H1 (cell line): ENCODE results near the gene ALS2CL. TPM values are rescaled to one million over a fixed set of nuclear protein-coding genes. Genes with fewer than 3 reads are reported as not detected.

Experiments used
- CTCF ChIA-PET: fragments of 300-600 bp; sonication (Branson Sonifier 250); formaldehyde crosslinking; loops from one replicate; lab custom pipeline; 2021; ENCODE audit not compliant: partially characterized antibody; lab: Charles Lee
- POLR2A ChIA-PET: fragments of 300-600 bp; sonication (Branson Sonifier 250); formaldehyde crosslinking; loops from one replicate; lab custom pipeline; 2021; ENCODE audit warnings: inconsistent platforms; ENCODE audit not compliant: partially characterized antibody; lab: Charles Lee
- DNase-seq, 2 experiments: peaks; one replicate each; pipeline versions ENCODE4 v3.0.0 to v3.0.0-alpha.2; 2010 to 2022; ENCODE audit warnings: low spot score in 2 of 2, low read depth in 1 of 2, mixed read lengths in 1 of 2
- FAIRE-seq: peaks from 2 replicates; lab custom pipeline; 2011; peaks lifted over from hg19 to GRCh38; lab: Jason Lieb, UNC
- H2AFZ ChIP-seq: 2 replicates; pipeline ENCODE4 v1.8.1; 2012; ENCODE audit warnings: low read length, inconsistent platforms
- H2AK5ac ChIP-seq: 2 replicates; pipeline ENCODE4 v1.6.1; 2013; ENCODE audit warnings: low read depth, low read length
- H2BK120ac ChIP-seq: replicated peaks from 2 replicates; pipeline ENCODE3; 2013; ENCODE audit warnings: low read depth, low read length, inconsistent platforms
- H2BK12ac ChIP-seq: 2 replicates; pipeline ENCODE4 v1.6.1; 2013; ENCODE audit warnings: low read depth, low read length
- H2BK15ac ChIP-seq: 2 replicates; pipeline ENCODE4 v1.6.1; 2013; ENCODE audit warnings: low read length
- H2BK20ac ChIP-seq: 2 replicates; pipeline ENCODE4 v1.6.1; 2013; ENCODE audit warnings: low read length
- H2BK5ac ChIP-seq: 2 replicates; pipeline ENCODE4 v1.6.1; 2013; ENCODE audit warnings: low read depth, low read length
- H3K14ac ChIP-seq: 2 replicates; pipeline ENCODE4 v1.6.1; 2013; ENCODE audit warnings: inconsistent platforms; ENCODE audit not compliant: insufficient read length
- H3K18ac ChIP-seq: 2 replicates; pipeline ENCODE4 v1.6.1; 2013; ENCODE audit warnings: low read length; ENCODE audit errors: extremely low read depth
- H3K23ac ChIP-seq: 2 replicates; pipeline ENCODE4 v1.6.1; 2013; ENCODE audit warnings: inconsistent platforms; ENCODE audit not compliant: insufficient read length
- H3K23me2 ChIP-seq: 2 replicates; pipeline ENCODE4 v1.6.1; 2013; ENCODE audit warnings: low read depth, low read length
- H3K27ac ChIP-seq: 2 replicates; pipeline ENCODE4 v1.6.1; 2011; ENCODE audit warnings: low read depth, low read length, inconsistent platforms
- H3K27me3 ChIP-seq, 4 experiments: replicated peaks in 1 of 4; 1 replicate in 1 of 4; 2 replicates in 3 of 4; pipeline versions ENCODE4 v1.6.1 to v1.8.1; 2011 to 2013; ENCODE audit warnings: low read length in 3 of 4, mild to moderate bottlenecking in 3 of 4, inconsistent platforms in 2 of 4, mixed read lengths in 2 of 4, moderate library complexity in 1 of 4; ENCODE audit not compliant: control insufficient read depth in 3 of 4, insufficient read depth in 3 of 4; ENCODE audit errors: extremely low read depth in 1 of 4
- H3K36me3 ChIP-seq, 4 experiments: 2 replicates each; pipeline versions ENCODE4 v1.6.1 to v1.8.1; 2011 to 2013; ENCODE audit warnings: mild to moderate bottlenecking in 4 of 4, low read length in 3 of 4, moderate library complexity in 2 of 4, control low read depth in 1 of 4, inconsistent platforms in 1 of 4; ENCODE audit not compliant: insufficient read depth in 4 of 4, control insufficient read depth in 2 of 4
- H3K4ac ChIP-seq: replicated peaks from 2 replicates; pipeline ENCODE3; 2013; ENCODE audit warnings: low read length, low read depth, mixed read lengths, inconsistent platforms; ENCODE audit not compliant: insufficient read length
- H3K4me1 ChIP-seq, 4 experiments: replicated peaks in 1 of 4; 1 replicate in 1 of 4; 2 replicates in 3 of 4; pipeline versions ENCODE4 v1.6.1 to v1.8.1; 2011 to 2013; ENCODE audit warnings: low read length in 3 of 4, inconsistent platforms in 2 of 4, mixed read lengths in 1 of 4; ENCODE audit not compliant: insufficient read depth in 4 of 4, control insufficient read depth in 3 of 4
- H3K4me2 ChIP-seq, 2 experiments: 2 replicates each; pipeline versions ENCODE4 v1.6.1 to v1.8.1; 2011 to 2013; ENCODE audit warnings: low read depth in 2 of 2, low read length in 2 of 2, control low read depth in 1 of 2, inconsistent platforms in 1 of 2, mild to moderate bottlenecking in 1 of 2; ENCODE audit not compliant: insufficient read depth in 1 of 2
- H3K4me3 ChIP-seq, 4 experiments: fragments of 200-600, 300-600 bp in 1 of 4; sonication (generic), shearing (Covaris generic), sonication (Bioruptor Twin) in 1 of 4; 2 replicates each; pipeline versions ENCODE4 v1.5.1 to v1.8.1; 2011 to 2016; ENCODE audit warnings: low read length in 4 of 4, low read depth in 3 of 4, control low read depth in 2 of 4, inconsistent platforms in 2 of 4, mild to moderate bottlenecking in 2 of 4, mixed read lengths in 1 of 4, moderate library complexity in 1 of 4; ENCODE audit not compliant: insufficient read depth in 2 of 4; ENCODE audit errors: extremely low read depth in 1 of 4
- H3K56ac ChIP-seq: replicated peaks from 2 replicates; pipeline ENCODE3; 2013; ENCODE audit warnings: low read depth, mild to moderate bottlenecking, mixed read lengths, low read length, inconsistent platforms; ENCODE audit not compliant: insufficient read length
- H3K79me1 ChIP-seq: 2 replicates; pipeline ENCODE4 v1.6.1; 2013; ENCODE audit warnings: low read depth, low read length, control low read depth
- H3K79me2 ChIP-seq, 2 experiments: 2 replicates each; pipeline versions ENCODE4 v1.6.1 to v1.8.1; 2012 to 2013; ENCODE audit warnings: low read length in 2 of 2, mild to moderate bottlenecking in 2 of 2, inconsistent platforms in 1 of 2; ENCODE audit not compliant: insufficient read depth in 2 of 2, control insufficient read depth in 1 of 2
- H3K9ac ChIP-seq, 4 experiments: replicated peaks in 1 of 4; 1 replicate in 1 of 4; 2 replicates in 3 of 4; pipeline versions ENCODE4 v1.6.1 to v1.8.1; 2011 to 2013; ENCODE audit warnings: low read depth in 3 of 4, low read length in 3 of 4, control low read depth in 2 of 4, mild to moderate bottlenecking in 2 of 4, moderate library complexity in 2 of 4, inconsistent platforms in 1 of 4; ENCODE audit errors: extremely low read depth in 1 of 4
- H3K9me3 ChIP-seq, 2 experiments: 2 replicates each; pipeline versions ENCODE4 v1.6.1 to v1.8.1; 2012 to 2013; ENCODE audit warnings: mild to moderate bottlenecking in 2 of 2, moderate library complexity in 2 of 2, control low read depth in 1 of 2, inconsistent platforms in 1 of 2, low read depth in 1 of 2, low read length in 1 of 2, mixed read lengths in 1 of 2; ENCODE audit not compliant: insufficient read depth in 2 of 2
- H4K20me1 ChIP-seq, 2 experiments: replicated peaks in 1 of 2; 2 replicates each; pipeline versions ENCODE3 to v1.8.1; 2011 to 2013; ENCODE audit warnings: inconsistent platforms in 2 of 2, low read length in 2 of 2, mild to moderate bottlenecking in 1 of 2; ENCODE audit not compliant: insufficient read depth in 2 of 2, control insufficient read depth in 1 of 2
- H4K5ac ChIP-seq: 2 replicates; pipeline ENCODE4 v1.6.1; 2013; ENCODE audit warnings: low read length, low read depth, mixed read lengths, inconsistent platforms; ENCODE audit not compliant: insufficient read length
- H4K8ac ChIP-seq: 2 replicates; pipeline ENCODE4 v1.8.0; 2013; ENCODE audit warnings: mild to moderate bottlenecking, moderate library complexity, low read length, inconsistent platforms; ENCODE audit not compliant: insufficient read depth; ENCODE audit errors: extremely low read depth
- H4K91ac ChIP-seq: replicated peaks from 2 replicates; pipeline ENCODE3; 2013; ENCODE audit warnings: low read length, mixed read lengths, inconsistent platforms; ENCODE audit not compliant: insufficient read length
- BCL11A ChIP-seq, 2 experiments: IDR thresholded peaks; one replicate each; pipeline ENCODE4 v1.6.1; 2011; ENCODE audit warnings: low read depth in 2 of 2, low read length in 2 of 2, mild to moderate bottlenecking in 2 of 2
- GTF2F1 ChIP-seq: IDR thresholded peaks from 2 replicates; pipeline ENCODE4 v1.6.1; 2012; ENCODE audit warnings: low read depth, low read length, improper control_type of control experiment, borderline replicate concordance
- POU5F1 ChIP-seq: IDR thresholded peaks from 2 replicates; pipeline ENCODE4 v1.6.1; 2011; ENCODE audit warnings: low read depth, mild to moderate bottlenecking, low read length, moderate library complexity
- SIX5 ChIP-seq: IDR thresholded peaks from 2 replicates; pipeline ENCODE4 v1.6.1; 2011; ENCODE audit warnings: mild to moderate bottlenecking, low read depth, low read length
- SP2 ChIP-seq: IDR thresholded peaks from 2 replicates; pipeline ENCODE4 v1.6.1; 2012; ENCODE audit warnings: mild to moderate bottlenecking, low read length, inconsistent platforms
- ZNF274 ChIP-seq: IDR thresholded peaks from 2 replicates; pipeline ENCODE4 v1.7.0; 2012; ENCODE audit warnings: low read length, borderline replicate concordance; ENCODE audit errors: extremely low read depth
- WGBS, 2 experiments: shearing (Covaris generic) in 1 of 2; methylation state at CpG; one replicate each; pipeline versions ENCODE4 v1.1.6 to v1.1.7; 2013 to 2015; ENCODE audit warnings: low lambda C conversion rate in 2 of 2, mixed read lengths in 2 of 2, inconsistent platforms in 1 of 2, low coverage in 1 of 2, missing lambda C conversion rate in 1 of 2; ENCODE audit not compliant: insufficient replicate concordance in 2 of 2, insufficient coverage in 1 of 2, insufficient read length in 1 of 2; ENCODE audit errors: extremely low coverage in 1 of 2, missing lambda C conversion rate in 1 of 2; 5-methylcytosine and 5-hydroxymethylcytosine counted together
- polyA plus RNA-seq, 7 experiments: library from polyadenylated mRNA; depleted of rRNA in 3 of 7; stranded (reverse) in 5 of 7; unstranded in 2 of 7; fragments of >200 nt in 5 of 7; fragments of 200-250 nt in 2 of 7; gene quantifications; 1 replicate in 5 of 7; 2 replicates in 1 of 7; 4 replicates in 1 of 7; pipeline versions ENCODE4 v1.2.1 to v1.2.3, GENCODE V29; 2011 to 2013; ENCODE audit warnings: missing spikeins in 2 of 7, mixed read lengths in 2 of 7
- total RNA-seq: library from RNA; stranded (reverse); fragmentation: NEBNext Ultra II Directional; extraction: Animal tissue kit (Norgen Biotek cat#: 25700); gene quantifications from 2 replicates; pipeline ENCODE4 v1.2.1, GENCODE V29; 2021

The ALS2CL gene
- total and polyA plus RNA-seq, 2 of the 8 experiments (the other 6 are each of a cell fraction or from before 2014, with no cell fraction given): 4.8 to 5.4 TPM

DNA sequence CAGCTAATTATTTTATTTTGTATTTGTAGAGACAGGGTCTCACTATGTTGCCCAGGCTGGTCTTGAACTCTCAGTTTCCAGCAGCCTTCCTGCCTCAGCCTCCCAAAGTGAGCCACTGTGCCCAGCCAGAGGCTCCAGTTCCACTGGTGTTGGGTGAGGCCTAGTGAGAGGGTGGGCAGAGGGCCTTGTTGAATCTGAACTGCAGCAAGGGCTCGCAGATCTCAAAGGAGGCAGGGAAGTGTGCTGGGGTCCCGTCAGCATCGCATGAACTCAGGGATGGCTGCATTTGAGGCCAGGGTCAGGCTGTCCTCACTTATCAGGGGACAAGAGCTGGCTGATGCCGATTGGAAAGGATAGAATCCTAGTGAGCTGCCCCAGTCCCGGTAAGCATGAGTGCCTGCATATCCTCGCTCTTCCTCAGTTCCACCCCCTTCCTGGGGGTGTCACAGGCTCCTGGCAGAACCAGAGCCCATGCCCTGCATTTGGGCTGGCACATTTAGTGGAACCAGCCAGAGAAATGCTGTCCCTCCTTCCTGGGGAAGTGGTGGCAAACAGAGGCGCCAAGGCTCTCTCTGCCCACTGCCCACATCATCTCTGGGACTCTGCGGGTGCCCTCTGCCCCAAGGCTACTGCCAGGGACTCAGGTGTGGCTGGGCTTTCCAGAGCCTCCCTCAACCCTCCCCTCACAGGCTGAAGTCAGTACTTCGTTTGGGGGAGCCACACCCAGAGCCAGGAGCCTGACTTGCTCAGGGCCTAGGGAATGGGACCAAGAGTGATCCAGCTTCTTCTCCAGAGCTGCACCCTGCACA lies 24.1 kb downstream of the ALS2CL start:
- Histone ChIP-seq H3K18ac (no peak overlapping the region), H2AFZ (no peak overlapping the region), H3K4me2 (no peak overlapping the region), H3K36me3 (no peaks in the 10 kb centered on the region), H3K79me1 (no peaks in the 10 kb centered on the region), H2BK5ac (no peak overlapping the region), H3K9ac (no peak overlapping the region; a peak in 2 of 7 replicates), H3K27ac (no peak overlapping the region), H3K4me1 (no peaks in the 10 kb centered on the region), H3K4me3 (no peak overlapping the region), H3K23ac (no peak overlapping the region), H4K8ac (no peak overlapping the region), H2AK5ac (no peak overlapping the region), H3K23me2 (no peaks in the 10 kb centered on the region), H2BK120ac (no peak overlapping the region), H3K79me2 (no peaks in the 10 kb centered on the region), H3K4ac (no peak overlapping the region), H3K9me3 (no peaks in the 10 kb centered on the region), H4K5ac (no peak overlapping the region), H2BK15ac (no peak overlapping the region), H3K27me3 (no peaks in the 10 kb centered on the region; a peak in 1 of 7 replicates), H4K91ac (no peak overlapping the region), H4K20me1 (no peaks in the 10 kb centered on the region), H3K14ac (no peak overlapping the region), H2BK20ac (peak overlapping the region; percentile 61; the same call in 1 of the 2 replicates), H3K56ac (no peak overlapping the region), H2BK12ac (no peak overlapping the region)
- ChIA-PET POLR2A (no interaction called here), CTCF (interaction anchor here (0.5 to 4.3 kb wide), 7 partner anchors 13 to 240 kb away, joined by 3 to 21 read pairs (median 4); no protein-coding TSS in a partner anchor)
- TF ChIP-seq BCL11A (IDR thresholded peaks at IDR 0.05; ENCODE audit: low read depth in 2 of 2, low read length in 2 of 2) (no peak), ZNF274 (no peak), SP2 (no peak), SIX5 (no peak), GTF2F1 (no peak), POU5F1 (no peak)
- no peak for FAIRE-seq
- DNase-seq: peak in 1 of 2 experiments; percentile 40
- 92% methylated on average over 9 of the region's 9 CpGs; no CpG with 5 or more reads in 1 of the 2 experiments for WGBS, 2 experiments
